Lower leg skin (tissue), 3 donors: Measurements from ENCODE around the gene PLPPR3.

Experiments
- POLR2A ChIP-seq, 2 donors: fragments of 450-650 bp; IDR thresholded peaks; one replicate each; pipeline ENCODE4 v1.6.1; 2016 to 2017; ENCODE audit warnings: antibody characterized with exemption in 2 of 2, mild to moderate bottlenecking in 1 of 2, moderate library complexity in 1 of 2
- TF ChIP-seq, protein P1 (sequence below), 3 donors: fragments of 450-650 bp; IDR thresholded peaks; one replicate each; pipeline ENCODE4 v1.5.1; 2016; ENCODE audit warnings: antibody characterized with exemption in 3 of 3, mild to moderate bottlenecking in 3 of 3, moderate library complexity in 2 of 3

DNA sequence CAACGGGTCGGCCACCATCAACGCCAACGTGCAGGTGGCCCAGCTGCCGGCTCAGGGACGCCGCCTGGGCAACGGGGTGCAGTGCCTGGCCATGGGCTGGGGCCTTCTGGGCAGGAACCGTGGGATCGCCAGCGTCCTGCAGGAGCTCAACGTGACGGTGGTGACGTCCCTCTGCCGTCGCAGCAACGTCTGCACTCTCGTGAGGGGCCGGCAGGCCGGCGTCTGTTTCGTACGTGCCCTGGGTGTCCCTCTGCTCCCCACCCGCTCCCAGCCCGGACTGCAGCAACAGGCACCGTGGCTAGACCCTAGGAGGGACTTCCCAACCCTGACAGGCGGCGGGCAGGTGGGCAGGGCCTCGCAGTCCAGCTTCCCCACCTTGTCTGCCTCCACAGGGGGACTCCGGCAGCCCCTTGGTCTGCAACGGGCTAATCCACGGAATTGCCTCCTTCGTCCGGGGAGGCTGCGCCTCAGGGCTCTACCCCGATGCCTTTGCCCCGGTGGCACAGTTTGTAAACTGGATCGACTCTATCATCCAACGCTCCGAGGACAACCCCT is 33.9 kb upstream of the PLPPR3 start:
- TF ChIP-seq, protein P1, sequence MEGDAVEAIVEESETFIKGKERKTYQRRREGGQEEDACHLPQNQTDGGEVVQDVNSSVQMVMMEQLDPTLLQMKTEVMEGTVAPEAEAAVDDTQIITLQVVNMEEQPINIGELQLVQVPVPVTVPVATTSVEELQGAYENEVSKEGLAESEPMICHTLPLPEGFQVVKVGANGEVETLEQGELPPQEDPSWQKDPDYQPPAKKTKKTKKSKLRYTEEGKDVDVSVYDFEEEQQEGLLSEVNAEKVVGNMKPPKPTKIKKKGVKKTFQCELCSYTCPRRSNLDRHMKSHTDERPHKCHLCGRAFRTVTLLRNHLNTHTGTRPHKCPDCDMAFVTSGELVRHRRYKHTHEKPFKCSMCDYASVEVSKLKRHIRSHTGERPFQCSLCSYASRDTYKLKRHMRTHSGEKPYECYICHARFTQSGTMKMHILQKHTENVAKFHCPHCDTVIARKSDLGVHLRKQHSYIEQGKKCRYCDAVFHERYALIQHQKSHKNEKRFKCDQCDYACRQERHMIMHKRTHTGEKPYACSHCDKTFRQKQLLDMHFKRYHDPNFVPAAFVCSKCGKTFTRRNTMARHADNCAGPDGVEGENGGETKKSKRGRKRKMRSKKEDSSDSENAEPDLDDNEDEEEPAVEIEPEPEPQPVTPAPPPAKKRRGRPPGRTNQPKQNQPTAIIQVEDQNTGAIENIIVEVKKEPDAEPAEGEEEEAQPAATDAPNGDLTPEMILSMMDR (IDR thresholded peaks at IDR 0.05): no peak
- TF ChIP-seq POLR2A (IDR thresholded peaks at IDR 0.05): no peak
